ENCODE data around the gene GIT2. TPM values are rescaled to one million over a fixed set of nuclear protein-coding genes. Genes with fewer than 3 reads are reported as not detected.
A peak's percentile ranks its signal among the peaks of the same experiment; 100 is the strongest.

Gene GIT2
- total and polyA plus RNA-seq, 2 of the 13 experiments (the other 11 are each of a cell fraction or from before 2014, with no cell fraction given), result 18.4 to 19.8 TPM

- TF ChIP-seq ZNF580 (CRISPR knock-in tag; IDR thresholded peaks at IDR 0.05; ENCODE audit: borderline replicate concordance, low read depth) (no peak), NRL (CRISPR knock-in tag; IDR thresholded peaks at IDR 0.05; ENCODE audit: borderline replicate concordance) (no peak), PRPF4 (IDR thresholded peaks at IDR 0.05; ENCODE audit: low read depth, low read length, poor library complexity, severe bottlenecking) (no peak), ZNF781 (CRISPR knock-in tag; IDR thresholded peaks at IDR 0.05; ENCODE audit: borderline replicate concordance, not compliant biosample characterization) (peak; percentile 32), ZNF552 (CRISPR knock-in tag; IDR thresholded peaks at IDR 0.05; ENCODE audit: borderline replicate concordance) (no peak), REST (IDR thresholded peaks at IDR 0.05; ENCODE audit: borderline replicate concordance in 1 of 2, low read depth in 1 of 2, low read length in 2 of 2) (no peak), ZNF672 (CRISPR knock-in tag; IDR thresholded peaks at IDR 0.05) (no peak), ZNF441 (CRISPR knock-in tag; IDR thresholded peaks at IDR 0.05; ENCODE audit: borderline replicate concordance) (no peak), ZNF800 (CRISPR knock-in tag; IDR thresholded peaks at IDR 0.05) (no peak), SCMH1 (CRISPR knock-in tag; IDR thresholded peaks at IDR 0.05; ENCODE audit: borderline replicate concordance) (no peak), KAT2B (IDR thresholded peaks at IDR 0.05; ENCODE audit: borderline replicate concordance, low read depth, low read length) (no peak), ZNF512 (CRISPR knock-in tag; IDR thresholded peaks at IDR 0.05) (no peak), DRAP1 (CRISPR knock-in tag; IDR thresholded peaks at IDR 0.05) (no peak), TMF1 (CRISPR knock-in tag; IDR thresholded peaks at IDR 0.05; ENCODE audit: low read depth) (no peak), IRF2 (CRISPR knock-in tag; IDR thresholded peaks at IDR 0.05) (no peak), HIVEP1 (CRISPR knock-in tag; IDR thresholded peaks at IDR 0.05) (no peak), NKX3-1 (CRISPR knock-in tag; IDR thresholded peaks at IDR 0.05) (no peak), NAIF1 (CRISPR knock-in tag; IDR thresholded peaks at IDR 0.05; ENCODE audit: borderline replicate concordance) (no peak), KLF13 (CRISPR knock-in tag; IDR thresholded peaks at IDR 0.05) (no peak), CHD4 (IDR thresholded peaks at IDR 0.05; ENCODE audit: borderline replicate concordance, low read length) (no peak; the same call in 1 of the 2 replicates), ZNF136 (CRISPR knock-in tag; IDR thresholded peaks at IDR 0.05; ENCODE audit: low read depth) (no peak)
Observed at GRCh38 chr12:110010853-110011723, 14.9 kb upstream of the GIT2 start (continued).

Measured in HepG2 (cell line).